Peyer's patch (tissue), 4 donors: ENCODE measurements around the gene ERCC8.

Experiments used
- CTCF ChIP-seq, 6 experiments: fragments of 450-650 bp in 4 of 6; fragments of 200-600 bp in 2 of 6; sonication (generic) in 1 of 6; IDR thresholded peaks; one replicate each; pipeline ENCODE4 v1.5.1; 2017 to 2019; ENCODE audit warnings: antibody characterized with exemption in 6 of 6, mild to moderate bottlenecking in 3 of 6, moderate library complexity in 1 of 6
- POLR2A ChIP-seq, 2 donors: fragments of 450-650 bp; IDR thresholded peaks; one replicate each; pipeline ENCODE4 v1.5.1; 2017; ENCODE audit warnings: antibody characterized with exemption in 2 of 2, mild to moderate bottlenecking in 2 of 2, moderate library complexity in 2 of 2

DNA sequence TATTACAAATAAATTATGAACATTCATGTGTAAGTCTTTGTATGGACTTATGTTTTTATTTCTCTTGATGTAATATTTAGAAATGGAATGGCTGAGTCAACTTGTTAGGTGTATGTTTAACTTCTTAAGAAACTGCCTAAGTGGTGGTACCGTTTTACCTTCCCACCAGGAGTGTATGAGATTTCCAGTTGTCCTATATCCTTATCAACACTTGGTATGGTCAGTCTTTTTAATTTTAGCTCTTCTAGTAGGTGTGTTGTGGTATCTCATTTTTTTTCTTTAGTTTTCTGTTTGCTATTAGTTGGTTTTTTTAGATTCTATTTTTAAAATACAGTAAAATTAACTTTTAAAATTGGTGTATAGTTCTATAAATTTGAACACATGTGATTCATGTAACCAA is 3.9 kb upstream of the ERCC8 start:
- TF ChIP-seq CTCF (IDR thresholded peaks at IDR 0.05): no peak
- TF ChIP-seq POLR2A (IDR thresholded peaks at IDR 0.05): no peak
